HG02981 (cell line): ENCODE measurements around the gene IPO11.

ENCODE experiments used
- ATAC-seq: cut with Tn5 transposase; IDR thresholded peaks from one replicate; pipeline ENCODE4 v1.9.1; 2021; ENCODE audit warnings: mild to moderate bottlenecking, moderate library complexity; ENCODE audit not compliant: unreplicated experiment

The IPO11 gene

DNA sequence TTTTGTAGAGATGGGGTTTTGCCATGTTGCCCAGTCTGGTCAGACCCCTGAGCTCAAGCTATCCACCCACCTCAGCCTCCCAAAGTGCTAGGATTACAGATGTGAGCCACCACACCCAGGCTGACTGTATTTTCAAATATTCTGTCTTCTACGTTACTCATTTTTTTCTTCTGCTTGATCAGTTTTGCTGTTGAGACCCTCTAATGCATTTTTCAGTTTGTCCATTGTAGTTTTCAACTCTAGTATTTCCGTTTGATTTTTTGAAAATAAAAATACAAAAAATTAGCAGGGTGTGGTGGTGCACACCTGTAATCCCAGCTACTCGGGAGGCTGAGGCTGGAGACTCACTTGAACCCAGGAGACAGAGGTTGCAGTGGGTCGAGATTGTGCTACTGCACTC lies 155.6 kb downstream of the IPO11 start:
- no peak for ATAC-seq

GRCh38 chr5:62568800-62569432 lies 156.4 kb downstream of the IPO11 start:
- ATAC-seq: no peak

DNA sequence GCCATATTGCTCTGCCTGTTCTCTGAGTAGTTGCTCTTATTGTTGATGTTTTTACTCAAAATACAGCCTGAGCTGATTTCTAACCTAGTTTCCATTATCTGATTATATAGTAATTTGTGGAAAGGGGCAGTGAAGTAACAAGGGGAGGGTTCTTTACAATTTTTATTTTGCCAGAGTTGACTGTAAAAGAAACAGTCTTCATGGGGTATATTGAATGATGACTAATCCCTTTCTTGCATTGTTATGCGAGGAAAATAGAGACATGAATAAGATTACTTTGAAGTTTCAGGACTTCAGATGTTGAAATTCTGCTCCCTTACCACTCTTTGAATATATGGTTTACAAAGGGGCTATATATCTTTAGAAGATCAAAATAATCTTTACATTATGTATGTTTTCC lies 156.9 kb downstream of the IPO11 start:
- no peak for ATAC-seq

DNA sequence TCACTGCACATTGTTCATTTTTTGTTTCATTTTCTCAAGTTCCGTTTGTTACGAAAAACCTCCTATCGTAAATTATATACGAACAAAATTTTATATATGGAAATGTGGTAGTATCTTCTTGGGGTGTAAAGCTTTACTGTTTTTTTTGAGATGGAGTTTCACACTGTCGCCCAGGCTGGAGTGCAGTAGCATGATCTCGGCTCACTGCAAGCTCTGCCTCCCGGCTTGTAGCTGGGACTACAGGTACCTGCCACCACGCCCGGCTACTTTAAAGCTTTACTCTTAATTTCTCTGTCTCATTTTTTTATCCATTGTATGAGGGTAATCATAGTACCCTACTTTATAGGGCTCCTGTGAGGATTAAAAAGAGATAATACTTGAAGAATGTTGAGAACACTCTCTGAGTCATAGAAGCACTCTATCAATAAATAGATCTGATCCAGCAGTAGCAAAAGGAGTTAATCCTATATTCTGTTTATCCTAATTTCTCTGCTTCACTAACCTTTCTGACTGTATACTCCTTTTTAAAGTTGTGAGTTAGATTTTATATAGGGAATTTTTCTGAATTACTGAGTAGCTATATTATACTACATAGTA lies 160.5 kb downstream of the IPO11 start:
- no peak for ATAC-seq

DNA sequence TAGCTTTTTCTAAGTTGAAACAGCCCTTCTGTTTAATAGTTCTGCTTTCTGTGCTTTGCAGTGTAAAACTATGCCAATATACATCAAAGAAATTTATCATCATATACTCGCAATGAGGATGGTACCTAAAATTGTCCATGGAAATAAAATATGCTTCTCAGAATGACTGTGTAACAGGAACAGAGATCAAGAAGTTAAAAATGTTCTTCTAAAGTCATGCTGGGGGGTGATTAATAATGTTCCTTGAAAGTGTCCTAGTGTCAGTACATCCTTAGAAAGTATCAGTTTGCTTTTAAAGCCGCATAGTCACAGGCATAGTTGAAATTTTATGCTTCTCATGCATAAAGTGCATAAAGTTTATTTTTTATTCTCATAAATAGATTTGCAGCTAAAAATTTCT lies 162.0 kb downstream of the IPO11 start:
- no peak for ATAC-seq

- no peak for ATAC-seq
Observed at GRCh38 chr5:62575066-62575465, 162.5 kb downstream of the IPO11 start.

DNA sequence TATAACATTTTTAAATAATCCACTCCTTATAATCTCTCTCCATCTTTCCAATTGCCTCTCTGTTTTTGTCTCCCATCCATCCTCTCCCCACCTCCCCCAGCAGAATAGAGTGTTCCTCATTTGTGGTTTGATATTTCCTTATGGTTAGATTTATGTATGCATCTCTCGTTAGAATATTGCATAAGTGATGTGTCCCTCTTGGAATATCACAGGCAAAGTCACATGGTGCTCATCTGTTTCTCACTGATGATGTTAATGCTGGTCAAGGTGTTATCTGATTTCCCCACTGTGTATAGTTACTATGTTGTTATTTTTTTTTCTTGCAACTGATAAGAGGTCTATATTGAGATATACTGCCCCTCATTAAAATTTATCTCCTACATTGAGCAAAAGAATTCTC lies 162.9 kb downstream of the IPO11 start:
- no peak for ATAC-seq

DNA sequence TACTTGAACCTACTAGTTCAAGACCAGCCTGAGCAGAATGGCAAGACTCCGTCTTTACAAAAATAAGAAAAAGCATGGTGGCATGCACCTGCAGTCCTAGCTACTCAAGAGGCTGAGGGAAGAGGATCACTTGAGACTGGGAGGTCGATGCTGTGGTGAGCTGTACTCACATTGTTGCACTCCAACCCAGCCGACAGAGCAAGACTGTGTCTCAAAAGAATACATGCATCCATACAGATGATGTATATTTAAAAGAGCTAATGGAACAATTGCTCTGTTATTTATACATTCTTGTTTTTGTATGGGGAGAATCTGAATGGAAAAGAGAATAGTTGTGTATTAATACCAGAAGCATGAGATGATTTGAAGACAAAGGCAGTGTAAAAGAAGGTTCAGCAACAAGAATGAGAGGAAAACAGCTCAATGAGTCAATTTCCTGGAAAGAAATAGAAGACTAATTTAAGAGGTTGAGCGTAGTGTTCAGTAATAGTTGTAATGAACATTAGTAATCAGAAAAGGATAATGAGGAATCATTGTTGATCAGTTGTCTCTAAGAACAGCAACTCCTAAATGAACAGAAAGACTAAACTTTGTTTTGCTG lies 164.1 kb downstream of the IPO11 start:
- ATAC-seq: no peak

- no peak for ATAC-seq
Observed at GRCh38 chr5:62577488-62577887, 164.9 kb downstream of the IPO11 start.

DNA sequence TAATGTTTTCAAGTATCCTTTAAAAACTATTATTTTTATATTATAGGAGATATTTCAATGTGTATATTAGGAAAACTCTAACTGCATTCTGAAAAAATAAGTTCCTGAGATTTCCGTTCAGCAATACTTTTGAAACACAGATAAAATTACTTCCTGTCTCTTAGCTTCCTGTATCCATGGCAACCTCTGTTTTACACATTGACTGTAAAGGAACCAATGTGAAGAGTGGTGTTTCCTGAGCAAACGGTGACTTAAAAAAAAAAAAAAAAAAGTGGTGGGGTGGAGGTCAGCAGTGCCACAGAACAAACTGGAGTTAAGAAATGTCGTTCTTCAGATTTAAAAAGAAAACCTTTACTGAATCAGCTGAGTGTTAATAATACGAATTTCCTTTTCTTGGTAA lies 166.0 kb downstream of the IPO11 start, which contains the start of gene LRRC70:
Gene LRRC70 (plus strand): TSS at position 280 of the 400 bp plus-strand sequence. CDS start 620 bp downstream, outside the sequence.
- ATAC-seq: peak; percentile 93

DNA sequence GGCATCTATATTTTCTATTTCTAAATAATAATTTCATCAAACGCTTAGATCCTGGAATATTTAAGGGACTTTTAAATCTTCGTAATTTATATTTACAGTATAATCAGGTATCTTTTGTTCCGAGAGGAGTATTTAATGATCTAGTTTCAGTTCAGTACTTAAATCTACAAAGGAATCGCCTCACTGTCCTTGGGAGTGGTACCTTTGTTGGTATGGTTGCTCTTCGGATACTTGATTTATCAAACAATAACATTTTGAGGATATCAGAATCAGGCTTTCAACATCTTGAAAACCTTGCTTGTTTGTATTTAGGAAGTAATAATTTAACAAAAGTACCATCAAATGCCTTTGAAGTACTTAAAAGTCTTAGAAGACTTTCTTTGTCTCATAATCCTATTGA lies 167.2 kb downstream of the IPO11 start:
- ATAC-seq: no peak

- no peak for ATAC-seq
Observed at GRCh38 chr5:62581836-62582597, 169.5 kb downstream of the IPO11 start.

DNA sequence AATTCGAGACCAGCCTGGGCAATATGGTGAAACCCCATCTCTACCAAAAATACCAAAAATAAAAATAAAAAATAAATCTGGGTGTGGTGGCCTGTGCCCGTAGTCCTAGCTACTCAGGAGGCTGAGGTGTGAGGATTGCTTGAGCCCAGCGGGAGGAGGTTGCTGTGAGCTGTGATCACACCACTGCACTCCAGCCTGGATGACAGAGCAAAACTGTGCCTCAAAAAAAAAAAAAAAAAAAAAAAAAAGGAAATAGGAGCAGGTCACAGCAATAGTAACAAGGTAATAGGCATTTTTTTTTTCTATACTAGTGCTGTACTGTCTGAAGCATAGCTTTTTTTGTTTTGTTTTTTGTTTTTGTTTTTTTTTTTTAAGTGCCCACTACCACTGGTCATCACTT lies 171.8 kb downstream of the IPO11 start:
- ATAC-seq: no peak

DNA sequence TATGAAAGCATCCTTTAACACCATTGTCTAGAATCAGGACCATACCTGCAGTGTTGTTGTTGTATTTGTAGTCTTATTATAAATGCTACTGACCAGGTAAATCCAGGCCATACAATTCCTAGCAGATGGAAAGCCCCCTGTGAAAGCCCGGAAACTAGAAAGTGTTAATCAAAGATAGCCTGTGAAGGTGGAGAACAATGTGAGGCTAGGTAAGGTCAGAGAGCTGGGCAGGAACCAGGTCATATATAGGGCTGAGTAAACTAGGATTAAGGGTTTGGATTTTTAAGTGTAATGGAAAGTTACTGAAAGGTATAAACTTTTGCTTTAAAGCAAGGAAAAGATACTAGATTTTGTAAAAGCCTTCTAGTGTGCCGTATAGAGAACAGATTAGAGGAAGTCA lies 172.7 kb downstream of the IPO11 start:
- ATAC-seq: no peak

DNA sequence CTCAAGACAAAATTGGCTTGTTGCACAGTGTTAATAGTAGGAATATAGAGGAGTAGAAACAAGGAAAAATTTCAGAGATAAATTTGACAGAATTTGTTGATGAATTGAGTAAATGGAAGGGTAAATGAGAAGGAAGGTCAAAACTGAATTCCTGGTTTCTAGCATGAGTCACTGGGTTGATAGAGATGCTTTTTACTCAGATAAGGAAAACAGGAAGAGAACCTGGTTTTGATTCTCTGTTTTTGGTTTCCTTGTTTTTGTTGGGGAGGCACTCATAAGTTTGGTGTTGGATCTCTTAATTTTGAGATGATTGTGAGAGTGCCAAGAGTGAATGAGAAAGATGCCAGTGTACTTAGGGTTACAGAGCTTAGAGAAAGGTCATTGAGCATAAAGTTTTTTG lies 173.2 kb downstream of the IPO11 start:
- ATAC-seq: no peak

GRCh38 chr5:62587737-62588136 lies 175.2 kb downstream of the IPO11 start:
- ATAC-seq: peak; percentile 74

GRCh38 chr5:62588668-62589067 lies 176.1 kb downstream of the IPO11 start:
- no peak for ATAC-seq

DNA sequence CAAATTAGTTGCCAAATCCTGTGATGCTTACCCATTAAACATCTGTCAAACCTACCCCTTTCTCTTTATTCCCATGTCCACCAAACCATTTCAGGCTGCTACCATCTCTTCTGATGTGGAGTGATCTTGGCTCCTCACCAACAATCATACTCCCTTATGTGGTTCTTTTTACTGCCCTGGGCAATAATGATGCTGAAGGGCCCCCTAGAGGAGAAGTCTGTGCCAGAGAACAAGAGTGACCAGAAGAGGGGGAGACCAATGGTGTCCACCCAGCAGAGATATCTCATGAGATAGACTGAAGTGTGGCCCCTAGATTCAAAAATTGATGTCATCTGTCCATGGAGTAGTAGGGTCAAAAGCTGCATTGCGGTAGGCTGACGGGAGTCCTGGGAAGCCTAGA lies 176.9 kb downstream of the IPO11 start:
- no peak for ATAC-seq

DNA sequence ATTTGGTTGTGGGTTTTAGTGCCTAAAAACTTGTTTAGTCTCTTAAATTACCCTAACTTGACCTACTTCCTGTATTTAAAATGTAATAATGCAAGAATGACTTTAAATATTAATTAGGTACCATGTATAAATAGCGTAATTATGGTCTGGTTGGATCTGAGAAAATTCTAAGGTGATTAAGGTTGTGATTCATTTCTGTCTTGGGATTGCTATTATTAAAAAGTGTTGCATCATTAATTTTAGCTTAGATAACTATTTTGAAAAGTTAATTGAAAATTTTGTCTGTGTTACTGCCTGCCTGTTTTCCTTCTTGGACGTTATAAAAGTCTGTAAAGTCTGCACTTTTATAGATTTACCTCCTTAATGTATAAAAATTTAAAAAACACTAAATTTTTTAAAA lies 177.8 kb downstream of the IPO11 start:
- ATAC-seq: no peak

DNA sequence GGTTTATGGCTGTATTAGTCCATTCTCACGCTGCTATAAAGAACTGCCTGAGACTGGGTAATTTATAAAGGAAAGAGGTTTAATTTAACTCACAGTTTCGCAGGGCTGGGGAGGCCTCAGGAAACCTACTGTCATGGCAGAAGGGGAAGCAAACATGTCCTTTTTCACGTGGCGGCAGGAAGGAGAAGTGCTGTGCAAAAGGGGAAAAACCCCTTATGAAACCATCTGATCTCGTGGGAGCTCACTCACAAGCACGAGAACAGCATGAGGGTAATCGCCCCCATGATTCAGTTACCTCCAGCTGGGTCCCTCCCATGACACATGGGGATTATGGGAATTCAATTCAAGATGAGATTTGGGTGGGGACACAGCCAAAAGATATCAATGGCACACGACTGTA lies 180.0 kb downstream of the IPO11 start:
- no peak for ATAC-seq

- ATAC-seq: no peak
Observed at GRCh38 chr5:62593331-62593730, 180.8 kb downstream of the IPO11 start.
